WTC11 (cell line): Measurements from ENCODE around the gene PACSIN1. TPM values are rescaled to one million over a fixed set of nuclear protein-coding genes. Genes with fewer than 3 reads are reported as not detected.

Experiments used
- ATAC-seq: fragments of 200-7000 bp; cut with Tn5 transposase; 2 replicates; pipeline ENCODE4 v1.10.0; 2021; ENCODE audit warnings: mild to moderate bottlenecking, moderate library complexity
- CTCF ChIA-PET: fragments of 300-600 bp; sonication (Branson Sonifier 250); formaldehyde crosslinking; loops from one replicate; lab custom pipeline; 2021; ENCODE audit warnings: antibody characterized with exemption; lab: Charles Lee
- POLR2A ChIA-PET: fragments of 350-600 bp; sonication (Branson Sonifier 250); formaldehyde crosslinking; loops from one replicate; lab custom pipeline; 2021; ENCODE audit warnings: antibody characterized with exemption; lab: Charles Lee
- DNase-seq: peaks from one replicate; pipeline ENCODE4 v3.0.0; 2021; ENCODE audit warnings: low spot score
- H3K27ac Mint-ChIP-seq: 2 replicates; pipeline ENCODE4 v1.8.0; 2021; ENCODE audit warnings: mixed read lengths
- H3K27me3 Mint-ChIP-seq: 2 replicates; pipeline ENCODE4 v1.8.0; 2021; ENCODE audit warnings: low read depth, mild to moderate bottlenecking, moderate library complexity, mixed read lengths
- H3K36me3 Mint-ChIP-seq: 2 replicates; pipeline ENCODE4 v1.8.0; 2021; ENCODE audit warnings: mixed read lengths
- H3K4me1 Mint-ChIP-seq: 2 replicates; pipeline ENCODE4 v1.8.0; 2022; ENCODE audit warnings: mixed read lengths
- H3K4me3 Mint-ChIP-seq: 2 replicates; pipeline ENCODE4 v1.8.0; 2021; ENCODE audit warnings: mild to moderate bottlenecking, moderate library complexity, mixed read lengths
- H3K9me3 Mint-ChIP-seq: 2 replicates; pipeline ENCODE4 v1.8.0; 2021; ENCODE audit warnings: mixed read lengths
- ATF6 ChIP-seq: sonication (generic); formaldehyde crosslinking; IDR thresholded peaks from 2 replicates; pipeline ENCODE4 v1.8.1; 2023; ENCODE audit warnings: mild to moderate bottlenecking, missing genetic modification reagents
- CTCF ChIP-seq: fragments of 200-600 bp; IDR thresholded peaks from 2 replicates; pipeline ENCODE4 v1.8.0; 2022; ENCODE audit warnings: antibody characterized with exemption
- ELF4 ChIP-seq: sonication (generic); formaldehyde crosslinking; IDR thresholded peaks from 2 replicates; pipeline ENCODE4 v1.8.1; 2022; ENCODE audit warnings: low read depth, mild to moderate bottlenecking, moderate library complexity, missing genetic modification reagents
- EMX1 ChIP-seq: fragments of 250-450 bp; sonication (Bioruptor Pico); IDR thresholded peaks from 2 replicates; pipeline ENCODE4 v1.8.0; 2021; ENCODE audit warnings: mild to moderate bottlenecking
- FOXP1 ChIP-seq: sonication (generic); formaldehyde crosslinking; IDR thresholded peaks from 2 replicates; pipeline ENCODE4 v1.8.0; 2022; ENCODE audit warnings: missing genetic modification reagents, mild to moderate bottlenecking, moderate library complexity, borderline replicate concordance
- MLX ChIP-seq: sonication (generic); formaldehyde crosslinking; IDR thresholded peaks from 2 replicates; pipeline ENCODE4 v1.8.1; 2023; ENCODE audit warnings: mild to moderate bottlenecking, missing genetic modification reagents, moderate library complexity
- NFYB ChIP-seq: sonication (generic); formaldehyde crosslinking; conservative IDR thresholded peaks from 2 replicates; pipeline ENCODE4 v1.8.0; 2022; ENCODE audit warnings: low read depth, missing genetic modification reagents
- RORB ChIP-seq: fragments of 250-450 bp; sonication (Bioruptor Pico); IDR thresholded peaks from 2 replicates; pipeline ENCODE4 v1.9.0; 2021; ENCODE audit warnings: mild to moderate bottlenecking
- SOX15 ChIP-seq: fragments of 250-450 bp; sonication (Bioruptor Pico); IDR thresholded peaks from 2 replicates; pipeline ENCODE4 v1.9.0; 2021; ENCODE audit warnings: mild to moderate bottlenecking
- TCF7 ChIP-seq: sonication (generic); formaldehyde crosslinking; IDR thresholded peaks from 2 replicates; pipeline ENCODE4 v1.8.0; 2022; ENCODE audit warnings: mild to moderate bottlenecking, low read depth, missing genetic modification reagents, moderate library complexity
- ZNF232 ChIP-seq: sonication (generic); formaldehyde crosslinking; IDR thresholded peaks from 2 replicates; pipeline ENCODE4 v1.8.0; 2022; ENCODE audit warnings: mild to moderate bottlenecking, missing genetic modification reagents
- ZNF317 ChIP-seq: sonication (generic); formaldehyde crosslinking; IDR thresholded peaks from 2 replicates; pipeline ENCODE4 v1.8.1; 2023; ENCODE audit warnings: low read depth, mild to moderate bottlenecking, moderate library complexity, missing genetic modification reagents, borderline replicate concordance
- ZNF671 ChIP-seq: fragments of 250-450 bp; sonication (Bioruptor Pico); IDR thresholded peaks from 2 replicates; pipeline ENCODE4 v1.8.0; 2021; ENCODE audit warnings: mild to moderate bottlenecking
- ZSCAN18 ChIP-seq: fragments of 250-450 bp; sonication (Bioruptor Pico); IDR thresholded peaks from 2 replicates; pipeline ENCODE4 v2.1.2; 2022; ENCODE audit warnings: mild to moderate bottlenecking, moderate library complexity
- total RNA-seq: library from RNA; stranded (reverse); gene quantifications from 3 replicates; pipeline ENCODE4 v1.2.3, GENCODE V29; 2021
- TF ChIP-seq, protein P1 (sequence below): sonication (generic); formaldehyde crosslinking; IDR thresholded peaks from 2 replicates; pipeline ENCODE4 v1.8.0; 2023; ENCODE audit warnings: mild to moderate bottlenecking, missing genetic modification reagents
- TF ChIP-seq, protein P2 (sequence below): sonication (generic); formaldehyde crosslinking; conservative IDR thresholded peaks from 2 replicates; pipeline ENCODE4 v1.8.1; 2022; ENCODE audit warnings: mild to moderate bottlenecking, missing genetic modification reagents
- TF ChIP-seq, protein P3 (sequence below): sonication (generic); formaldehyde crosslinking; IDR thresholded peaks from 2 replicates; pipeline ENCODE4 v1.8.1; 2022; ENCODE audit warnings: low read depth, mild to moderate bottlenecking, moderate library complexity, missing genetic modification reagents, borderline replicate concordance

Gene PACSIN1
- total RNA-seq, 1 experiment from 2014 or later: 12.6 TPM

GRCh38 chr6:34512738-34513115 lies 46.9 kb downstream of the PACSIN1 start:
- no peak for ATAC-seq
- H3K9me3 Mint-ChIP-seq: peaks cover 14% of the 10 kb centered on the region; the same call in 1 of the 2 replicates
- H3K36me3 Mint-ChIP-seq: no peaks in the 10 kb centered on the region
- ChIA-PET POLR2A (interaction anchor here (0.5 kb wide), 1 partner anchor 960 kb away, joined by 3 read pairs; no protein-coding TSS in a partner anchor), CTCF (interaction anchor here (1.3 to 3.0 kb wide), 2 partner anchors 14 to 53 kb away, joined by 6 to 11 read pairs; no protein-coding TSS in a partner anchor)
- H3K27ac Mint-ChIP-seq: no peak overlapping the region
- no peak for TF ChIP-seq ZNF232 (CRISPR knock-in tag)
- no peak for TF ChIP-seq ZSCAN18 (CRISPR knock-in tag)
- TF ChIP-seq, protein P1, sequence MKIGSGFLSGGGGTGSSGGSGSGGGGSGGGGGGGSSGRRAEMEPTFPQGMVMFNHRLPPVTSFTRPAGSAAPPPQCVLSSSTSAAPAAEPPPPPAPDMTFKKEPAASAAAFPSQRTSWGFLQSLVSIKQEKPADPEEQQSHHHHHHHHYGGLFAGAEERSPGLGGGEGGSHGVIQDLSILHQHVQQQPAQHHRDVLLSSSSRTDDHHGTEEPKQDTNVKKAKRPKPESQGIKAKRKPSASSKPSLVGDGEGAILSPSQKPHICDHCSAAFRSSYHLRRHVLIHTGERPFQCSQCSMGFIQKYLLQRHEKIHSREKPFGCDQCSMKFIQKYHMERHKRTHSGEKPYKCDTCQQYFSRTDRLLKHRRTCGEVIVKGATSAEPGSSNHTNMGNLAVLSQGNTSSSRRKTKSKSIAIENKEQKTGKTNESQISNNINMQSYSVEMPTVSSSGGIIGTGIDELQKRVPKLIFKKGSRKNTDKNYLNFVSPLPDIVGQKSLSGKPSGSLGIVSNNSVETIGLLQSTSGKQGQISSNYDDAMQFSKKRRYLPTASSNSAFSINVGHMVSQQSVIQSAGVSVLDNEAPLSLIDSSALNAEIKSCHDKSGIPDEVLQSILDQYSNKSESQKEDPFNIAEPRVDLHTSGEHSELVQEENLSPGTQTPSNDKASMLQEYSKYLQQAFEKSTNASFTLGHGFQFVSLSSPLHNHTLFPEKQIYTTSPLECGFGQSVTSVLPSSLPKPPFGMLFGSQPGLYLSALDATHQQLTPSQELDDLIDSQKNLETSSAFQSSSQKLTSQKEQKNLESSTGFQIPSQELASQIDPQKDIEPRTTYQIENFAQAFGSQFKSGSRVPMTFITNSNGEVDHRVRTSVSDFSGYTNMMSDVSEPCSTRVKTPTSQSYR: no peak
- TF ChIP-seq ZNF671 (CRISPR knock-in tag): no peak
- TF ChIP-seq FOXP1: no peak
- no peak for TF ChIP-seq CTCF
- TF ChIP-seq, protein P2, sequence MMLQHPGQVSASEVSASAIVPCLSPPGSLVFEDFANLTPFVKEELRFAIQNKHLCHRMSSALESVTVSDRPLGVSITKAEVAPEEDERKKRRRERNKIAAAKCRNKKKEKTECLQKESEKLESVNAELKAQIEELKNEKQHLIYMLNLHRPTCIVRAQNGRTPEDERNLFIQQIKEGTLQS: no peak
- TF ChIP-seq SOX15: no peak
- no peak for TF ChIP-seq ELF4 (CRISPR knock-in tag)
- no peak for TF ChIP-seq ATF6 (CRISPR knock-in tag)
- no peak for TF ChIP-seq TCF7 (CRISPR knock-in tag)
- peaks cover 28% of the 10 kb centered on the region for H3K4me1 Mint-ChIP-seq
- peaks cover 3% of the 10 kb centered on the region for H3K27me3 Mint-ChIP-seq
- H3K4me3 Mint-ChIP-seq: no peak overlapping the region
- no peak for DNase-seq

GRCh38 chr6:34513646-34514045 lies 47.8 kb downstream of the PACSIN1 start:
- peaks cover 14% of the 10 kb centered on the region; the same call in 1 of the 2 replicates for H3K9me3 Mint-ChIP-seq
- POLR2A ChIA-PET: no interaction called here
- H3K36me3 Mint-ChIP-seq: no peaks in the 10 kb centered on the region
- H3K27me3 Mint-ChIP-seq: peaks cover 3% of the 10 kb centered on the region
- peak overlapping the region; percentile 94 for H3K4me3 Mint-ChIP-seq
- peaks cover 28% of the 10 kb centered on the region for H3K4me1 Mint-ChIP-seq
- CTCF ChIA-PET: interaction anchor here (1.3 to 3.0 kb wide), 3 partner anchors 13 to 54 kb away, joined by 3 to 11 read pairs (median 6); no protein-coding TSS in a partner anchor
- ATAC-seq: 0 out of 2 replicates have a peak, but pooled peaks have one; percentile 14
- H3K27ac Mint-ChIP-seq: no peak overlapping the region
- DNase-seq: no peak
- TF ChIP-seq, protein P1: no peak
- TF ChIP-seq MLX (CRISPR knock-in tag) (no peak), NFYB (no peak), EMX1 (CRISPR knock-in tag) (no peak), RORB (CRISPR knock-in tag) (no peak), ZNF317 (CRISPR knock-in tag) (no peak), ZSCAN18 (CRISPR knock-in tag) (no peak)
- TF ChIP-seq, protein P3, sequence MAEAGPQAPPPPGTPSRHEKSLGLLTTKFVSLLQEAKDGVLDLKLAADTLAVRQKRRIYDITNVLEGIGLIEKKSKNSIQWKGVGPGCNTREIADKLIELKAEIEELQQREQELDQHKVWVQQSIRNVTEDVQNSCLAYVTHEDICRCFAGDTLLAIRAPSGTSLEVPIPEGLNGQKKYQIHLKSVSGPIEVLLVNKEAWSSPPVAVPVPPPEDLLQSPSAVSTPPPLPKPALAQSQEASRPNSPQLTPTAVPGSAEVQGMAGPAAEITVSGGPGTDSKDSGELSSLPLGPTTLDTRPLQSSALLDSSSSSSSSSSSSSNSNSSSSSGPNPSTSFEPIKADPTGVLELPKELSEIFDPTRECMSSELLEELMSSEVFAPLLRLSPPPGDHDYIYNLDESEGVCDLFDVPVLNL (CRISPR knock-in tag): no peak
- TF ChIP-seq, protein P2: no peak
